ENCODE measurements around the gene DNAH14. TPM values are rescaled to one million over a fixed set of nuclear protein-coding genes. Genes with fewer than 3 reads are reported as not detected.

The DNAH14 gene
- total RNA-seq, 4 donors from 2014 or later = 3.5 to 7.0 (median 5.6) TPM

DNA sequence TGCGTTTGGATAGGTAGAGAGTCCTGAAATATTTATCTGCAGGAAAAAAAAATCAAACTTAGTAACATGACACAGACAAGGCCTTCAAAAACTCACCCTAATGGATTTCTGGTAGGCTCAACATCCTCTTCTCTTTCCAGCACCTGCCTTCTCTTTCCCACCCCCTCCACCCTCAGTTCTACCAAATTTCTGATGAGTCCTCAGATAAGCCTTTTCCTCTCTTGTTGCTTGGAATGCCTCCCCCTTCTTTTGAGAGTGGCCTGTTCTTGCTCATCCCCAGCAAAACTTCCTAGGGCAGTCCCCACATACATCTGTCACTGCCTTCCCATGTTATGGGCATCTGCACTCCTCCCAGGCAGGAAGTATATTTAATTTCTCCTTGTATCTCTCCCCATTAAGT lies 506.0 kb downstream of the DNAH14 start:
- no peak for ATAC-seq (ENCODE audit: low FRiP score)
- TF ChIP-seq, protein P1, sequence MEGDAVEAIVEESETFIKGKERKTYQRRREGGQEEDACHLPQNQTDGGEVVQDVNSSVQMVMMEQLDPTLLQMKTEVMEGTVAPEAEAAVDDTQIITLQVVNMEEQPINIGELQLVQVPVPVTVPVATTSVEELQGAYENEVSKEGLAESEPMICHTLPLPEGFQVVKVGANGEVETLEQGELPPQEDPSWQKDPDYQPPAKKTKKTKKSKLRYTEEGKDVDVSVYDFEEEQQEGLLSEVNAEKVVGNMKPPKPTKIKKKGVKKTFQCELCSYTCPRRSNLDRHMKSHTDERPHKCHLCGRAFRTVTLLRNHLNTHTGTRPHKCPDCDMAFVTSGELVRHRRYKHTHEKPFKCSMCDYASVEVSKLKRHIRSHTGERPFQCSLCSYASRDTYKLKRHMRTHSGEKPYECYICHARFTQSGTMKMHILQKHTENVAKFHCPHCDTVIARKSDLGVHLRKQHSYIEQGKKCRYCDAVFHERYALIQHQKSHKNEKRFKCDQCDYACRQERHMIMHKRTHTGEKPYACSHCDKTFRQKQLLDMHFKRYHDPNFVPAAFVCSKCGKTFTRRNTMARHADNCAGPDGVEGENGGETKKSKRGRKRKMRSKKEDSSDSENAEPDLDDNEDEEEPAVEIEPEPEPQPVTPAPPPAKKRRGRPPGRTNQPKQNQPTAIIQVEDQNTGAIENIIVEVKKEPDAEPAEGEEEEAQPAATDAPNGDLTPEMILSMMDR (IDR thresholded peaks at IDR 0.05) = no peak
- no peak for DNase-seq (ENCODE audit: low spot score)

DNA sequence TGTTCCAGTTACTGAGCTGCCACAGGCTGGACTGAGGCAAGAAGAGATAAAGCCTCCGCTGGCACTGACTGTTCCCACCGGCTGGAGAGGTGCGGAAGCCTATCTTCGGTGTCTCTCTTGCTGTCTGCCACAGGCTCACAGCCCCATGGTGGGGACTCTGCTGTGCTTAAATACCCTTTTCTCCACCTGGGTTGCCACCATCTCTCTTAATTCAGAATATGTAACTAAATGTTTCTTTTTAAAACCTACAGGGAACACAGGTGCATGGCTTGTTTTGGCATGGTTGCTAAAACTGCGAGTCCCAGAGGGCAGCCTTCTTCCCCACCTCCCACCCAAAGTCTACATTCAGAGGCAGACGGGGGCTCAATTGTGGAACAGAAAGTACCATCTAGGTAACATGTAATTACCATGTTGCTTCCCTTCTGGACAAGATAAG lies 506.5 kb downstream of the DNAH14 start:
- no peak for DNase-seq (ENCODE audit: low spot score)
- TF ChIP-seq, protein P1 (IDR thresholded peaks at IDR 0.05) = no peak
- ATAC-seq (ENCODE audit: low FRiP score) = no peak

DNA sequence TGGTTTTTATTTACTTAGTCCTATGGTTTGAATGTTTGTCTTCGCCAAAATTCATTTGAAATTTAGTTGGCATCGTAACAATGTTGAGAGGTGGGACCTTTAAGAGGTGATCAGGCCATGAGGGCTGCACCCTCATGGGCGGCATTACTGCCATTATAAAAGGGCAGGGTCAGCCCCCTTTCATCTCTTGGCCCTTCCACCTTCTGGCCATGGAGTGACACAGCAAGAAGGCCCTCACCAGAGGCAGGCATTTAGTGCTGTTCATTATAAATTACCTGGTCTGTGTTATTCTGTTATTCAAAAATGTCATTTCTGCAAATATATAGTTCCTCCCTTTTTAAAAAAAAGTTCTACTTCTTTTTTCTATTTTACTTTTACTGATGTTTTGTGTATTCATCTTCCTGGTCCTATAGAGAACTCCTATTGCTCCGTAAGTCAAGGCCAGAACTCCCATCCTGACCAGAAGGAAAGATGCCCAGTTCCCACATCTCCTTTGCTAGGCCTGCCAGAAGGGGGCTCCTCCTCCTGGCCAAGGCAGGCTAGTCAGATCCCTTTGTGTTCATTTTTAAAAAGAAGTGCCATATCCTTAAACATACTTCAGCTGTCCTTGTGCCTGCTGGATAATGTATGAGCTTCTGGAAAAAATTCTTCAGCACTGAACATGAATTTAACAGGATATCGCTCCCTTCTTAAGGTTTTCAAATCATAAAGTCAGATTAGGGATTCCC lies 508.4 kb downstream of the DNAH14 start:
- TF ChIP-seq, protein P1 (IDR thresholded peaks at IDR 0.05) = no peak
- no peak for ATAC-seq (ENCODE audit: low FRiP score)

DNA sequence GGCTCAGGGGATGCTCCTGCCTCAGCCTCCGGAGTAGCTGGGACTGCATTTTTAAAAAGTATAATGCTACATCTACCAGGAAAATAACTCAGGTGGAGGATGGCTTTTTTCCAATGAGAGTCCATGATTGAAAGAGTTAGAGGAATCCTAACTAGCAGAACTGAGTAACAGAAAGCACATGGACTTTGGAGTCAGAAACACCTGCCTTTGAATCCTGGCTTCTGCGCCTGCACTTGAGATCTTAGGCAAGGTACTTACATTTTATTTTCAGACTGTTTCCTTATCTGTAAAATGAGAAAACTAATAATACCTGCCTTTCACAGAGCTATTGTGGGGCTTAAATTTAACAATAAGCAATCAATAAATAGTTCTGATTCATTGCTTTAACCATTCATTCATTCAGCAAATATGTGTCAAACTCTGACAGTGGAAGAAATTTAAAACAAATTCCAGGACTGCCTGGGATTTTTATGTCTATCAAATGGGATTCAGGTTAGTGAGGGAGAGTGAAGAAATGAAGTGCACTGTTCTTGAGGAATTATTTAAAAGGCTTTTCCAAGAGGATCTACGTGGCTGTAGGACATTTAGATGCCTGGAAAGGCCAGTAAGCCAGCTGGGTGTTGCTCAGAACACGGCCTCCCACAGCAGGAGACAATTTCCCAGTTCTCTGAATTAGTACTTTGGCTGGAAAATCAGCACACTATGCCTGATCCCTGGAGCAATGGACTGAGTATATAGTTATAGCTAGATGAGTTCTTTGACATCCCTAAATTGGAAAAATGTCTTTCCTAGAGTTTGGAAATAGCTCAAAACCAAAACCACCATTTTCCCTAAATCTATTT lies 511.1 kb downstream of the DNAH14 start:
- no peak for DNase-seq (ENCODE audit: low spot score)
- no peak for ATAC-seq (ENCODE audit: low FRiP score)
- TF ChIP-seq, protein P1 (IDR thresholded peaks at IDR 0.05) = no peak

More for the DNA sequence above, 508.4 kb downstream of the DNAH14 start:
- no peak for DNase-seq (ENCODE audit: low spot score)

DNA sequence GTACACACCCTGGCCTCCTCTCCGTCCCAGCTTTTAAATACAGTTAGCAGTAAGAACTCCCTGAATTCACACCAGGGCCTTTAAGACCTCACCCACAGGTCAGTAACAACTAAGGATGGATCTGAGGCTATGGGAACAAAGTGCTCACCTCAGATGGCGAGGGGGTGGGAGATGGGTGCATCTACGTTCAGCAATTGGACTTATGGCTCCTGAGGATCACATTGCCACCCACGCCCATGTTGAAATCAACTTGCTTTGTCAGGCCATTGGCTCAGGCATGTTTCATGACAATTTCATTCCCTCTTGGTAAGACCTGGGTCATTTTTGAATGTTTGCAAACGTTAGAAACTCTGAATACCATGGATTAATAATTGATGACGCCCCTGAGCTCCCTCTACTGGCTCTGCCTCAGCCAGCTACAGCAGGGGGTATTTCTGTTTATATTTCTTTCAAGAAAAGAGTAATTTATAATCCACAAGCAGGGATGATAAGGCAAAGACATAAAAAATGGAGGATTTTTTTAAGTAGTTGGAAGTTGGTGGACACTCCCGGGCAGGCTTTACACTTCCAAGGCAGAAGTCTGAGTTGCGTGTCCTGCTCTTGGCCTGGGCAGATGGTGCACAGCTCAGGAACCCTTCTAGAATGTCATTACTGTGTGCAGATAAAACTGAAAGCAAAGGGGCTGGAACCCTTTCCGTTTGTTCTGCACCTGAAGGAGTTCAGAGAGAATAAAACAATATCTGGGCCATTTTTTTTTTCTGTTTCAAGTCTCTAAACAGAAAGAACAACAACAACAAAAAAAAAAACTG lies 512.0 kb downstream of the DNAH14 start:
- TF ChIP-seq, protein P1 (IDR thresholded peaks at IDR 0.05) = no peak
- DNase-seq (ENCODE audit: low spot score) (no peak), ATAC-seq (ENCODE audit: low FRiP score) (no peak)

DNA sequence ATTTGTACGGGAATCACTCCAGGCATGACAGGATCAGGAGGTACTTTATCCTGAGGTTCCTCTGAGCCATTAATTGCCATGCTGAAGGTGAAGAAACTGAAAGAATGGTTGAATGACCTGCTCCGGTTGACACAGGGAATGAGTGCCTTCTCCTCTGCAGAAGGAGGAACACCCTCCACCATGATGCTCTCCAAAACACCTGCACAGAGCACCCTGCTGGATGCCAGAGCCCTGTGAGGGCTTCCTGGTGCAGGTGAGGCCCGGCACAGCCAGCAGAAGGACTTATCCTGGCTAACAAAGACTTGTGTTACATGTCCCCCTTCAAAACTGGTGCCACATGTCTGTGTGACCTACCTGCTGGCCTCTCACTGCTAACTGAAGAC lies 512.6 kb downstream of the DNAH14 start:
- TF ChIP-seq, protein P1 (IDR thresholded peaks at IDR 0.05) = no peak
- no peak for DNase-seq (ENCODE audit: low spot score)
- no peak for ATAC-seq (ENCODE audit: low FRiP score)
